Lower leg skin (tissue), 4 donors: Measurements from ENCODE around the gene JPT1. TPM values are rescaled to one million over a fixed set of nuclear protein-coding genes. Genes with fewer than 3 reads are reported as not detected.
"Not testable (repeated sequence)": the region's sequence is repeated elsewhere in the genome, so short reads cannot be mapped to it uniquely, and the experiment has no call there.

Experiments used
- DNase-seq, 2 donors: peaks; one replicate each; pipeline ENCODE4 v3.0.0-alpha.2; 2019; ENCODE audit warnings: low spot score in 2 of 2
- H3K4me3 ChIP-seq: fragments of 200-600 bp; sonication (generic); 2 replicates; pipeline ENCODE4 v1.5.1; 2017; ENCODE audit warnings: mild to moderate bottlenecking, low read depth; ENCODE audit not compliant: poor library complexity, severe bottlenecking
- CTCF ChIP-seq, 3 donors: fragments of 450-650 bp; IDR thresholded peaks; one replicate each; pipeline ENCODE4 v1.5.1; 2016; ENCODE audit warnings: antibody characterized with exemption in 3 of 3, mild to moderate bottlenecking in 3 of 3, moderate library complexity in 2 of 3
- POLR2A ChIP-seq, 2 donors: fragments of 450-650 bp; IDR thresholded peaks; one replicate each; pipeline ENCODE4 v1.6.1; 2016 to 2017; ENCODE audit warnings: antibody characterized with exemption in 2 of 2, mild to moderate bottlenecking in 1 of 2, moderate library complexity in 1 of 2
- WGBS, 2 donors: methylation state at CpG; one replicate each; pipeline ENCODE4 v1.1.5; 2018; 5-methylcytosine and 5-hydroxymethylcytosine counted together
- intact Hi-C: fragments of 100-400 bp; cut with DNase I; formaldehyde crosslinking; loops from one replicate; pipeline ENCODE4 v1.15.0; 2023; ENCODE audit warnings: low total_unique reads
- total RNA-seq, 4 donors: library from RNA; depleted of rRNA; stranded (reverse); fragments of >200 nt; gene quantifications; one replicate each; pipeline ENCODE4 v1.1.0, GENCODE V29; 2016

JPT1 gene
- total RNA-seq, 4 donors from 2014 or later = 30.2 to 56.4 (median 37.1) TPM

- H3K4me3 ChIP-seq = no peak overlapping the region
- 81 to 98% methylated on average over 6 of the region's 6 CpGs for WGBS, 2 donors
- DNase-seq = no peak
- TF ChIP-seq POLR2A (IDR thresholded peaks at IDR 0.05) (no peak), CTCF (IDR thresholded peaks at IDR 0.05) (no peak)
- intact Hi-C loops = loop anchor here (10.0 kb wide), 1 partner anchor 114 kb away; no protein-coding TSS in a partner anchor
Observed at GRCh38 chr17:75178453-75178852, 24.1 kb upstream of the JPT1 start.

DNA sequence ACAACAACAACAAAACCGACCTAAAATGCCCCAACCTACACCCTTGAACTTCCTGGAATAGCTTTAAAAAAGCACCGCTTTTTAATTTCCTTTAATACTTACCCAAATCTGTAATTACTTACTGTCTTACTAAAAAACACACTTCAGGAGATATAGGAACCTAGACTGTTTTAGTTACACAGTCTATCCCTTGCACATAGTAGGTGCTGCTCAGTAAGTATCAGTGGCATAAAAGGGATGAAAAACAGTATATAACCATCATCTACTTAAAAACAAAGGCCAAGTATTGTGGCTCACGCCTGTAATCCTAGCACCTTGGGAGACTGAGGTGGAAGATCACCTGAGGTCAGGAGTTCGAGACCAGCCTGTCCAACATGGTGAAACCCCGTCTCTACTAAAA is 22.3 kb upstream of the JPT1 start:
- no peak for DNase-seq
- whole genome bisulfite sequencing, 2 donors = 85 to 86% methylated on average over 5 of the region's 5 CpGs
- TF ChIP-seq POLR2A (IDR thresholded peaks at IDR 0.05) (no peak), CTCF (IDR thresholded peaks at IDR 0.05) (no peak)
- intact Hi-C loops = loop anchor here (10.0 kb wide), 1 partner anchor 112 kb away; no protein-coding TSS in a partner anchor
- H3K4me3 ChIP-seq = no peak overlapping the region

- 93 to 94% methylated on average over 11 of the region's 11 CpGs for WGBS, 2 donors
- H3K4me3 ChIP-seq = no peak overlapping the region
- no peak for TF ChIP-seq POLR2A (IDR thresholded peaks at IDR 0.05)
- no peak for TF ChIP-seq CTCF (IDR thresholded peaks at IDR 0.05)
- DNase-seq = no peak
- intact Hi-C loops = loop anchor here (5.0 to 10.0 kb wide), 2 partner anchors 63 to 110 kb away; no protein-coding TSS in a partner anchor
Observed at GRCh38 chr17:75174996-75175395, 20.7 kb upstream of the JPT1 start.

- no peak overlapping the region for H3K4me3 ChIP-seq
- intact Hi-C loops = loop anchor here (5.0 to 10.0 kb wide), 2 partner anchors 61 to 109 kb away; no protein-coding TSS in a partner anchor
- DNase-seq = no peak
- 80 to 81% methylated on average over 4 of the region's 4 CpGs for WGBS, 2 donors
- TF ChIP-seq CTCF (IDR thresholded peaks at IDR 0.05) = no peak
- no peak for TF ChIP-seq POLR2A (IDR thresholded peaks at IDR 0.05)
Observed at GRCh38 chr17:75173526-75173925, 19.2 kb upstream of the JPT1 start.

DNA sequence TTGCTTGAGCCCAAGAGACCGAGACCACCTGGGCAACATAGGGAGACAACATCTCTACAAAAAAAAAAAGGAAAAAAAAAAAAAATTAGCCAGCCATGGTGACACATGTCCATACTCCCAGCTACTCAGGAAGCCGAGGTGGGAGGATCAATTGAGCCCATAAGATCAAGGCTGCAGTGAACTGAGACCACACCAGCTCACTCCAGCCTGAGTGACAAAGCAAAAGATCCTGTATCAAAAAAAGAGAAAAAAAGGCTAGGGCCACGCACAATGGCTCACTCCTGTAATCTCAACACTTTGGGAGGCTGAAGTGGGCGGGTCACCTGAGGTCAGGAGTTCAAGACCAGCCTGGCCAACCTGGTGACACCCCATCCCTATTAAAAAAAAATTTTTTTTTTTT is 14.7 kb upstream of the JPT1 start:
- H3K4me3 ChIP-seq = no peak overlapping the region
- WGBS, 2 donors = 85 to 87% methylated on average over 4 of the region's 4 CpGs
- TF ChIP-seq POLR2A (IDR thresholded peaks at IDR 0.05) = no peak
- TF ChIP-seq CTCF (IDR thresholded peaks at IDR 0.05) = no peak
- intact Hi-C loops = no loop called here
- no peak for DNase-seq

- intact Hi-C loops, DNase-seq, H3K4me3 ChIP-seq: not testable (repeated sequence)
- 97 to 99% methylated on average over 15 of the region's 15 CpGs for WGBS, 2 donors
Observed at GRCh38 chr17:75164606-75165005, 10.3 kb upstream of the JPT1 start.
